ENCODE results near the gene CD38.

The CD38 gene

DNA sequence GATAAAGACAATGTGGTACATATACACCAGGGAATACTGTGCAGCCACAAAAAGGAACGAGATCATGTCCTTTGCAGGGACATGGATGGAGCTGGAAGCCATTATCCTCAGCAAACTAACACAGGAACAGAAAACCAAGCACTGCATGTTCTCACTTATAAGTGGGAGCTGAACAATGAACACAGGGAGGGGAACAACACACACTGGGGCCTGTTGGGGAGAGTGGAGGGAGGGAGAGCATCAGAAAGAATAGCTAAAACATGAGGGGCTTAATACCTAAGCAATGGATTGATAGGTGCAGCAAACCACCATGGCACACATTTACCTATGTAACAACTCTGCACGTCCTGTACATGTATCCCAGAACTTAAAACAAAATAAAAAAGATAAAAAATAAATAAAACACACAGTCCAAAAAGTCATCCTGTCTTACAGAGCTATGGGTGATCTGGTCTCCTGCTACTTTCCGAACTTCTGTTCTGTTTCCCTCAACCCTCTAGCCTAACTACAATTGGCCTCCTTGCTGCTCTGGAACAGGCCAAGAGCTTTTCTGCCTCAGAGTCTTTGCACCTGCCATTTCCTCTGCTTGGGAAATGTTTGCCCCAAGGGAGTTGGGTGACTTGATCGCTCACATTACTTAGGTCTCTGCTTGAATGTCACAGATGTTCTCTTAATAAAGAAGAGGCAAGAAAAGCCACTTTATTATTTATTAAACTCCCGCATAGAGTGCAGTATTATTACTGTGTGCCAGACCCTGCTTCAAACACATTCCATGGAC, 1.1 kb upstream of the CD38 start:
- peaks cover 38% of the 10 kb centered on the region for H3K27me3 Mint-ChIP-seq
- peak overlapping the region; percentile 89 for H3K4me3 Mint-ChIP-seq
- no peaks in the 10 kb centered on the region for H3K9me3 Mint-ChIP-seq
- H3K36me3 Mint-ChIP-seq (ENCODE audit: low read depth), result peaks cover 8% of the 10 kb centered on the region
- H3K4me1 Mint-ChIP-seq (ENCODE audit: low read depth), result peaks cover 83% of the 10 kb centered on the region
- peak overlapping the region; percentile 60 for H3K27ac Mint-ChIP-seq

DNA sequence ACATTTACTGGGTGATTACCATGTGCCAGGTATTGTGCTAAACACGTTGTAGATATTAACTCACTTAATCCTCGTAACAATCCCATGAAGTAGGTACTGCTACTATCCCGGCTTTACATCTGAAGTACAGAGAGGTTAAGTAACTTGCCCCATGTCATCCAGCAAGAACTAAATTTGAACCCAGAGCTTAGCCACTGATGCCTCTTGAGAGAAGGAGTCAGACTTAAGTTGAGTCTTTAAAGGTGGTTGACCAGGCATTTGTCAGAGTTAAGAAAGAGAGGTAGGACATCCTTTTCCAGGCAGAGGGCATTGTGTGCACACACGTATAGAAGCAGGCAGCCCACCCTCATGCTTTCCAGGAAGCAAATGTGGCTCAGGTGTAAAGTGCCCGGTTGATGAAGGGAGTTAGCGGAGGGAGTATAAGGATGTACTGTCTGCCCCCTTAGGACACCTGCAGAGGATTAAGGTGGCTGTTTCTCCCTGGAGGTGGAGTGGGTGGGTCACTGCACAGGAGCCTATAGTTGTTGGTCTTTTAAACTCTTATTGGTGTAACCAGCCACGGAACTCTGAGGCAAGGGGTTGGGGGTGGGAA, 335 bp upstream of the CD38 start:
- Mint-ChIP-seq H3K4me1 (ENCODE audit: low read depth) (peaks cover 83% of the 10 kb centered on the region), H3K4me3 (peak overlapping the region; percentile 89), H3K27me3 (peaks cover 33% of the 10 kb centered on the region), H3K9me3 (no peaks in the 10 kb centered on the region), H3K27ac (peak overlapping the region; percentile 78), H3K36me3 (ENCODE audit: low read depth) (peaks cover 15% of the 10 kb centered on the region)

DNA sequence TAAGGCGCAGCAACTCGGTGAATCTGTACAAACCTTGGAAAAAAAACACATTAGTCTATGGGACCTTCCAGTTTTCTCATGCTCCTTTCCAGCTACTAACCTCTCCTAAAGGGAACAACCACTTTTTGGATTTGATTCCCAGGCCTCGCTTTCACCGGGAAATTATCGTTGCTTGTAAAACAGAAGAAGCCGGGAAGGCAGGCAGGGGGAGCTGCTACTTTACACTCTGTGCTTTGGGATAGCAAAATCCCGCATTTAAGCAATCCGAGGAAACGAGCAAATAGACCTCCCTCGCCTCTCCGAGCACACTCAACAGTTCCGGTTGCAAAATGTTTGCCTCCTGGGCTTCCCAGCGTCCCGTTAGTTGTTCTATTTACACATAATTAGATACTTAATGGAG, 1.2 kb downstream of the CD38 start:
- H3K36me3 Mint-ChIP-seq (ENCODE audit: low read depth), result peaks cover 27% of the 10 kb centered on the region
- peak overlapping the region; percentile 73 for H3K27ac Mint-ChIP-seq
- H3K4me1 Mint-ChIP-seq (ENCODE audit: low read depth), result peaks cover 85% of the 10 kb centered on the region
- H3K9me3 Mint-ChIP-seq, result no peaks in the 10 kb centered on the region
- H3K4me3 Mint-ChIP-seq, result peak overlapping the region; percentile 89
- H3K27me3 Mint-ChIP-seq, result peaks cover 23% of the 10 kb centered on the region

DNA sequence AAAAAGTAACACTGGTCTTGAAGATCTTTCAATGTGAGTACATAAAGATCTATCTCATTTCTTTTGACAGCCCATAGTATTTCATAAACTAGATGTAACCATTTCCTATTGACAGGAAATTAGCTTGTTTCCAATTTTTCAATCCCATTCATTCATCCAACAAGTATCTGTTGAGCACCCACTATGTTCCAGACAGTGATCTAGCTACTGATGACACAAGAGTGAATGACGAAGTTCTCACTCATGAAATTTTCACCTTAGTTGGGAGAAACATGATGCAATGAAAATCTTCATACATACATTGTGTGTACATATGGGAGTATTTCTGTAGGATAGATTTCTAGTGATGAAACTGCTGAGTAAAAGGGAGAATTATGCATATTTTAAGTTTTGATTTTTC, 1.7 kb downstream of the CD38 start:
- Mint-ChIP-seq H3K9me3 (no peaks in the 10 kb centered on the region), H3K4me1 (ENCODE audit: low read depth) (peaks cover 87% of the 10 kb centered on the region), H3K27ac (peak overlapping the region; percentile 73), H3K27me3 (peaks cover 21% of the 10 kb centered on the region), H3K4me3 (peak overlapping the region; percentile 89), H3K36me3 (ENCODE audit: low read depth) (peaks cover 28% of the 10 kb centered on the region)

DNA sequence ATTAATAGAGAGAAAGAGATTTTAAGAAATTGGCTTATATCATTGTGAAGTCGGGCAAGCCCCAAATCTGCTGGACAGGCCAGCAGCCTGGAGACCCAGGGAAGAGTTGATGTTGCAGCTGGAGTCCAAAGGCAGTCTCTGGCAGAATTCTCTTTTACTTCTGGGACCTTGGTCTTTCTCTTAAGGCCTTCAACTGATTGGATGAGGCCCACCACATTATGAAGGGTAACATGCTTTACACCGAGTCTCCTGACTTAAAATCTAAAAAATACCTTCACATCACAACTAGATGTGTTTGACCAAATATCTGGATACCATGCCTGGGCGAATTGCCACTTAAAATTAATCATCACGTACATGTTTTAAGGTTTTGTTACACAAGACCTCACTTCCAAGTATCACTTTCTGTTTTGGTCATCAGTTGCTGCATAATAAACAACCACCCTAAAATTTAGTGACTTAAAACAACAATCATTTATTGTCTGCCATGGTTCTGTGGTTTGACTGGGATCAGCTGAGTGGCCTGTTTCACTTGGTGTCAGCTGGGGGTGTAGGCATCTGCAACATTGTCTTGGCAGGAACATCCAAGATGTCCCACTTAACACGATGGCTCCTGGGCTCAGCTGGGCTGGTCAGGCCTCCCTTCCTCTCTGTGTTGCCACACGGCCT, 3.4 kb downstream of the CD38 start:
- Mint-ChIP-seq H3K27ac (no peak overlapping the region), H3K4me1 (ENCODE audit: low read depth) (peaks cover 85% of the 10 kb centered on the region), H3K4me3 (peak overlapping the region; percentile 45), H3K27me3 (peaks cover 11% of the 10 kb centered on the region), H3K9me3 (no peaks in the 10 kb centered on the region), H3K36me3 (ENCODE audit: low read depth) (peaks cover 39% of the 10 kb centered on the region)

DNA sequence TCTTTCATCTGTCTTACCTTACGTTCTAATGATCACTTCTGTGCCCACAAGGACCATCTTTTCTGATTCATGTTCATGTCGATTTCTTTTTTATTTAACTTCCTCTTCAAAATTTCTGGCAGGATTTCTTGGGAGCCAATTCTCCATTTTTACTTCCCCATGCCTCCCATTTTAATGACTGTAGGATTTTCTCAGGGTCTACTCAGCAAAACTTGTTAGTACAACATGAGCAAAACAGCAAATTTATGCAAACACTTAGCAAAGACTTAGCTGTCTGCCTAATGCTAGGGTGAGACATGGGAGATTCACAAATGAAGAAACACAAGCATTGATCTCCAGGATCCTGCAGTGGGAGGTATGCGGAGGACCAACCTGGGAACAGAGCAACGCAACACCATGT, 5.5 kb downstream of the CD38 start:
- Mint-ChIP-seq H3K4me1 (ENCODE audit: low read depth) (peaks cover 75% of the 10 kb centered on the region), H3K27me3 (no peaks in the 10 kb centered on the region), H3K27ac (no peak overlapping the region), H3K9me3 (no peaks in the 10 kb centered on the region), H3K36me3 (ENCODE audit: low read depth) (peaks cover 47% of the 10 kb centered on the region), H3K4me3 (no peak overlapping the region)

DNA sequence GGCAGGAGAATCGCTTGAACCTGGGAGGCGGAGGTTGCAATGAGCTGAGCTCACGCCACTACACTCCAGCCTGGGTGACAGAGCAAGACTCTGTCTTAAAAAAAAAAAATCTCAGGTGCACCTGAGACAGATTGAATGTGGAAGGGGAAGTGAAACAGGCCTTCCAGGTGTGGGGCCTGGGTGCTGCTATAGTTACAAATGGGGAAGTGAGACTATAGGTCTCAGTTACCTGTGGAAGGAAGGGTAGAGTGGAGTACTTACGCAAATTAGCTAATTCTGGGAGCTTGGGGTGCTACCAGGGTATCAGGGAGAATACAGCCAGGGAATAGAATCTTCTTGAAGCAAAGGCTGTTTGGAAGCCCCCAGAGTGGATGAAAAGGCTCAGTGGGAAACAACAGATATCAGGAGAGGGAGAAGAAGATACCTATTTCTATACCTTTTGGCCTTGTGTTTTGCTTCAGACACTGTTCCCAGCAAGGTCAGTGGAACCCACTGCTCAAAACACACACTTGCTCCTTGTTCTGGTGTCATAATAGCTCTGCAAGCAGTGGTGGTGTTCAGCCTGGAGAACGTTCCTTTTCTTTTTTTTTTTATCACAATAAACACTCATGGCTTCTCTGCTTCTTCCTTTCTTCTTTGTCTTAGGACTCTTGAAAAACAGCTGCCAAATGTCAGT, 7.0 kb downstream of the CD38 start:
- Mint-ChIP-seq H3K9me3 (no peaks in the 10 kb centered on the region), H3K4me3 (no peak overlapping the region), H3K27ac (peak overlapping the region; percentile 9), H3K36me3 (ENCODE audit: low read depth) (peaks cover 52% of the 10 kb centered on the region), H3K4me1 (ENCODE audit: low read depth) (peaks cover 70% of the 10 kb centered on the region), H3K27me3 (no peaks in the 10 kb centered on the region)

DNA sequence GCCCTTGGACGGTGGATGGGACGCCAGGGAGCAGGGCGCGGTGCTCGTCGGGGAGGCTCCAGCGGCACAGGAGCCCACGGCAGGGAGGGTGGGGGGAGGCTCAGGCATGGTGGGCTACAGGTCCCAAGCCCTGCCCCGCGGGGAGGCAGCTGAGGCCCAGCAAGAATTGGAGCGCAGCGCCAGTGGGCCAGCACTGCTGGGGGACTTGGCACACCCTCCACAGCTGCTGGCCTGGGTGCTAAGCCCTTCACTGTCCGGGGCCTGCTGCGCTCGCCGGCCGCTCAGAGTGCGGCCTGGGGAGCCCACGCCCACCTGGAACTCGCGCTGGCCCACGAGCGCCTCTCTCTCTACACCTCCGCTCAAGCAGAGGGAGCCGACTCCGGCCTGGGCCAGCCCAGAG, 8.6 kb downstream of the CD38 start:
- Mint-ChIP-seq H3K36me3 (ENCODE audit: low read depth) (peaks cover 47% of the 10 kb centered on the region), H3K9me3 (no peaks in the 10 kb centered on the region), H3K4me3 (no peak overlapping the region), H3K27me3 (no peaks in the 10 kb centered on the region), H3K27ac (no peak overlapping the region), H3K4me1 (ENCODE audit: low read depth) (peaks cover 53% of the 10 kb centered on the region)

DNA sequence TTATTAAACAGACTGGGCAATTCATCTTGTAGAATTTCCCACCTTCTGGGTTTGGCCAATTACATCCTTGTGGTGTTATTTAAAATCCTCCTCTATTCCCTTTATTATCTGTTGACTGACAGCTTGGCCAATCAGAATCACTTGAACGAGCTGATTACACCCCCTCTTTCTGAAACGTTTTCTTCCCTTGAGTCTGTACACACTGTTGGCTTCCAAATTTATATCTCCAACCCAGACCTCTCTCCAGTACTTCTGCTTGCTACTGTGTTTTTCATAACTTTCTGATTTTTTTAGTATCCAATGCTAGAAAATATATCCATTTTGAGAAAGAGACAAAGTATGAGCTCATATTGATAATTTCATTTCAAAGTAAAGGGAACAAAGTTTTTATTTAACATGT, 14.8 kb downstream of the CD38 start:
- Mint-ChIP-seq H3K36me3 (ENCODE audit: low read depth) (peaks cover 14% of the 10 kb centered on the region), H3K27me3 (peaks cover 3% of the 10 kb centered on the region), H3K27ac (no peak overlapping the region), H3K4me1 (ENCODE audit: low read depth) (peaks cover 59% of the 10 kb centered on the region), H3K4me3 (no peak overlapping the region), H3K9me3 (no peaks in the 10 kb centered on the region)

DNA sequence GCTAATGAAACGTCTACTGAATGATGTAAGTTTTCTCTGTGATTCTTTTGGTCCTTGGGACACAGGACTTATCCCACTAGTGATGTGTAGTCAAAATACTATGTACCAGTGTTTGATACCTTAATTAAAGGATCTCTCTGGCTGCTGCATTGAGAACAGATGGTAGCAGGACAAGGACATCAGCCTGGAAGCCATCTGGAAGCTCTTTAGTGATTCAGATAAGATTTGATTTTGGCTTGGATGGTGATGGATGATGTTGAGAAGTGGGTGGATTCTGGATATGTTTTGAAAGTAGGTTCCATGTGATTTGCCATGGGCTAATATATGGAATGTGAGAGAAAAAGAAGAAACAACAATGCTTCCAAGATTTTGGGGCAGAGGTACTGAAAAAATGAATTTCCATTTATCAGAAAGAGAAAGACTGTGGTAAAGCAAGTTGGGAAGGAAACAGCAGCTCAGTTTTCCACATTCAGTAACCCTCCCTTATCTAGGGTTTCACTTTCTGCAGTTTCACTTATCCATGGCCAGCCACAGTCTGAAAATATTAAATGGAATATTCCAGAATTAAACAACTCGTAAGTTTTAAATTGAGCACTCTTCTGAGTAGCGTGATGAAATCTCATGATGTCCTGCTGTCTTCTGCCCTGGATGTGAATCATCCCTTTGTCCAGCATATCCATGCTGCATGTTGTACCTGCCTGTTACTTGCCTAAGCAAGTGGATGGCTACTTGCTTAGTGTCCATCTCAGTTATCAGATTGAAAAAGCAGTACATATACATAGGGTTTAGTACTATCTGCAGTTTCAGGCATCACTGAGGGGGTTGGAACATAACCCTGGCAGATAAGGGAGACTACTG, 15.6 kb downstream of the CD38 start:
- Mint-ChIP-seq H3K27ac (peak overlapping the region; percentile 87), H3K9me3 (no peaks in the 10 kb centered on the region), H3K4me3 (peak overlapping the region; percentile 73), H3K36me3 (ENCODE audit: low read depth) (peaks cover 12% of the 10 kb centered on the region), H3K27me3 (peaks cover 3% of the 10 kb centered on the region), H3K4me1 (ENCODE audit: low read depth) (peaks cover 53% of the 10 kb centered on the region)

DNA sequence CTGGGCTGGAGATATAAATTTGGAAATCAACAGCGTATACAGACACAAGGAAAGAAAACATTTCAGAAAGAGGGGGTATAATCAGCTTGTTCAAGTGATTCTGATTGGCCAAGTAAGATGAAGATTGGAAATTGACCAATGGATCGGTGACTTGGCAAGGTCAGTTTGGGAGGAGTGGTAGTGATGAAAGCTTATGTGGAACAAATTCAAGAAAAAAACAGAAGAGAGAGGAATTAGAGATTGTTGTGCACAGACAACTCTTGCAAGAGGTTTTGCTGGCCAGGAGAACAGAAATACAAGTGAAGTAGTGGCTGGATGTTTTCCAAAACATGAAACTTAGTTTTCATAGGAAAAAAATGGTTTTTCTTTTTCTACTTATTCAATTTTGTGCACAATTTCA, 16.3 kb downstream of the CD38 start:
- H3K27ac Mint-ChIP-seq, result peak overlapping the region; percentile 87
- H3K27me3 Mint-ChIP-seq, result peaks cover 3% of the 10 kb centered on the region
- peaks cover 51% of the 10 kb centered on the region for H3K4me1 Mint-ChIP-seq (ENCODE audit: low read depth)
- no peaks in the 10 kb centered on the region for H3K9me3 Mint-ChIP-seq
- H3K4me3 Mint-ChIP-seq, result peak overlapping the region; percentile 73
- H3K36me3 Mint-ChIP-seq (ENCODE audit: low read depth), result peaks cover 8% of the 10 kb centered on the region

DNA sequence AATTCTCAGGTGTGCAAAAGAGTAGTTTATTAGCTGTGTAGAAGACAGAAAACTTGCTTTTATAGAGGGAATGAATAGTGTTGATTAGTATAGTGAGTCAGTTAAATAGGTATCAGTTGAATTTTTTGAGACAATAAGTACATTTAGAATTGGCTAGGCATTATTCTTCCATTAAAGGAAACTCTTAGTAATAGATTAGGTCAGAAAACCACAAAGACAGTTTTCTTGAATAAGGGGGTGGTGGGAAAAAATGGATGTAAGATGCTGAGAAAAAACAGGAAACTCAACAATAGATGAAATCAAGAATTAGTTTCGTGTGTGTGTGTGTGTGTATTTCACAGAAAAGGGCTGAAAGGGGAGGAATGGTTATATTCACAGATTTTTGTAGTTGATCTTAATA, 16.8 kb downstream of the CD38 start:
- Mint-ChIP-seq H3K4me3 (peak overlapping the region; percentile 73), H3K27ac (peak overlapping the region; percentile 87), H3K9me3 (no peaks in the 10 kb centered on the region), H3K36me3 (ENCODE audit: low read depth) (peaks cover 8% of the 10 kb centered on the region), H3K27me3 (peaks cover 3% of the 10 kb centered on the region), H3K4me1 (ENCODE audit: low read depth) (peaks cover 54% of the 10 kb centered on the region)

DNA sequence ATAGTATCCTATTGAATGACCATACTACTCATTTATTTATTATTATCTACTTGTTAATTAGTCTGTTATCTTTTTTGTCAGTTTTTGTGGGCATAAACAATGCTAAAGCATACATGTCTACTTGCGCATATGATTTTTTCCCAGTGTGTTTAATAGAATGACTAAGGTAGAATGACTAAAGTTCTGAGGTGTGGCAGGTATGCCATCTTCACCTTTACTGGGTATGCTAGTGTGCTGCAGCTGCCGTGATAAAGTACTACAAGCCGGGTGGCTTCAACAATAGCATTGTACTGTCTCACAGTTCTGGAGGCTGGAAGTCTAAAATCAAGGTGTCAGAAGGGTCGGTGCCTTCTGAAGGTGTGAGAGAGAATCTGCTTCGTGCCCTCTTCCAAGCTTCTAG, 19.2 kb downstream of the CD38 start:
- no peaks in the 10 kb centered on the region for H3K9me3 Mint-ChIP-seq
- peaks cover 57% of the 10 kb centered on the region for H3K4me1 Mint-ChIP-seq (ENCODE audit: low read depth)
- peaks cover 3% of the 10 kb centered on the region for H3K27me3 Mint-ChIP-seq
- no peak overlapping the region for H3K4me3 Mint-ChIP-seq
- H3K27ac Mint-ChIP-seq, result no peak overlapping the region
- H3K36me3 Mint-ChIP-seq (ENCODE audit: low read depth), result peaks cover 8% of the 10 kb centered on the region

DNA sequence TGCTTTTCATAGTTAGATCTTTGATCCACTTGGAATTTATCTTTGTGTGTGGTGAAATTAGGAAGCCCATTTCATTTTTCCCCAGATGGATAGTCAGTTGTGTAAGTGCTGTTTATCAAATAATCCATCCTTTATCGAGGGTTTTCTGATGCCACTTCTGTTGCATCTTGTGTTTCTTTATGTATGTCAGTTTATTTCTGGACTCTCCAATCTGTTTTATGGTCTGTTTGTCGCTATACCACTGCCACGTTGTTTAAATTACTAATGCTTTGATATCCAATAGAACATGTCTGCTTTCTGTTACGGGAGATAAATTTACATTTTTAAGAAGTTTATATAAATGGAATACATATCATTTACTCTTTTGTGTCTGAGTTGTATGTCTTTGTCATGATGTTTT, 21.0 kb downstream of the CD38 start:
- Mint-ChIP-seq H3K4me3 (no peak overlapping the region), H3K9me3 (no peaks in the 10 kb centered on the region), H3K27me3 (peaks cover 3% of the 10 kb centered on the region), H3K4me1 (ENCODE audit: low read depth) (peaks cover 42% of the 10 kb centered on the region), H3K36me3 (ENCODE audit: low read depth) (peaks cover 4% of the 10 kb centered on the region), H3K27ac (no peak overlapping the region)

All from stimulated activated naive CD8-positive, alpha-beta T cell treated with anti-CD3 and anti-CD28 coated beads, Interleukin-15, Interleukin-2, amounts not matched to agents 100 ng/mL and 50 ng/mL, for 24 hours (primary cell).